ENCODE data around the gene C1QTNF12. TPM values are rescaled to one million over a fixed set of nuclear protein-coding genes. Genes with fewer than 3 reads are reported as not detected.

The C1QTNF12 gene
- total and polyA plus RNA-seq, 2 experiments from 2014 or later: 4.1 to 4.2 TPM

DNA sequence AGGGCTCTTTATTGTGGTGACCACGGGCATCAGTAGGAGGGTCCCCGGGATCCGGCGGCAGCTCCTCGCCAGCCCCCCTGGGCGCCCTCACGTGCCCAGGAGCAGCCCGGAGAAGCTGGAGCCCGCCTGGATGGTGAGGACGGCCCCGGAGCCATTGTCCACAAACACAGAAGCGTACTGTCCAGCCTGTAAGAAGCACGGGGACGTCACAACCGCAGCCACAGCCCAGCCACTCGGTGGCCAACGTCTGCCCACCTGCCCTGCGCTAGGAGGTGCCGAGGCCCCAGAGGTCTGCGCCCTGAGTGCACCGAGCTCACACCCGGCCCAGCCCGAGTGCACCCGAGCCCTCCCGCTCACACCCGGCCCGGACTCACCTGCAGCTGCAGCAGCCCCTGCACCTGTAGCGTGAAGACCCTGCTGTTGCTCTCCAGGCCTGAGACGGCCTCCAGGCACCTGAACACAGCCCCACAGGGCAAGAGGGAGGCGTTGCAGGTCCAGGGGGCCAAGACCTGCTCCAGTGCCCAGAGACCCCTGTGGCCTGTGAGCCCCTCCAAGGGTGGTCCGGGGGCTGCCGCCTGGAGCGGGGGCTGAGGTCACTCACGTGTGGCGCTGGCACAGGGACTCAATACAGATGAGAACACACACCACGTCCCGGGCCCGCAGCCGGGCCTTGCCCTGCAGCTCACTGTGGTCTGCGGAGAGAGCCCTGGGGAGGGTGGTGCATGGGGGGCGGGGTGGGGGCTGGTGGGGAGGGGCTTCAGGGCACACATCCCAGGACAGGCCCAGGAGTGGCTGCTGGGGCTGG lies 3.9 kb downstream of the C1QTNF12 start:
- H3K27me3 ChIP-seq (ENCODE audit: insufficient read depth): peaks cover 10% of the 10 kb centered on the region; the same call in 1 of the 2 replicates

More for the DNA sequence above, 3.9 kb downstream of the C1QTNF12 start:
- DNase-seq (ENCODE audit: low spot score) (no peak), ATAC-seq (no peak)
- Histone ChIP-seq H4K20me1 (replicated peaks; ENCODE audit: insufficient read depth) (no peaks in the 10 kb centered on the region), H2AFZ (no peak overlapping the region), H3K4me3 (no peak overlapping the region), H3K9me2 (ENCODE audit: insufficient read depth) (no peaks in the 10 kb centered on the region), H3K36me3 (ENCODE audit: insufficient read depth) (no peaks in the 10 kb centered on the region), H3K4me1 (ENCODE audit: insufficient read depth) (peaks cover 3% of the 10 kb centered on the region; the same call in 1 of the 2 replicates), H3F3A (replicated peaks; ENCODE audit: low read depth) (no peaks in the 10 kb centered on the region), H3K4me2 (no peak overlapping the region), H3K79me2 (replicated peaks; ENCODE audit: insufficient read depth) (no peaks in the 10 kb centered on the region), H3K27ac (ENCODE audit: low read depth) (no peak overlapping the region)
- H3K27ac Mint-ChIP-seq: no peak overlapping the region
- no peaks in the 10 kb centered on the region for H3K36me3 Mint-ChIP-seq (ENCODE audit: low read depth)
- TF ChIP-seq JUNB (IDR thresholded peaks at IDR 0.05; ENCODE audit: unreplicated experiment): no peak
- TF ChIP-seq EZH2phosphoT487 (IDR thresholded peaks at IDR 0.05; ENCODE audit: unreplicated experiment): no peak
- TF ChIP-seq, protein P1, sequence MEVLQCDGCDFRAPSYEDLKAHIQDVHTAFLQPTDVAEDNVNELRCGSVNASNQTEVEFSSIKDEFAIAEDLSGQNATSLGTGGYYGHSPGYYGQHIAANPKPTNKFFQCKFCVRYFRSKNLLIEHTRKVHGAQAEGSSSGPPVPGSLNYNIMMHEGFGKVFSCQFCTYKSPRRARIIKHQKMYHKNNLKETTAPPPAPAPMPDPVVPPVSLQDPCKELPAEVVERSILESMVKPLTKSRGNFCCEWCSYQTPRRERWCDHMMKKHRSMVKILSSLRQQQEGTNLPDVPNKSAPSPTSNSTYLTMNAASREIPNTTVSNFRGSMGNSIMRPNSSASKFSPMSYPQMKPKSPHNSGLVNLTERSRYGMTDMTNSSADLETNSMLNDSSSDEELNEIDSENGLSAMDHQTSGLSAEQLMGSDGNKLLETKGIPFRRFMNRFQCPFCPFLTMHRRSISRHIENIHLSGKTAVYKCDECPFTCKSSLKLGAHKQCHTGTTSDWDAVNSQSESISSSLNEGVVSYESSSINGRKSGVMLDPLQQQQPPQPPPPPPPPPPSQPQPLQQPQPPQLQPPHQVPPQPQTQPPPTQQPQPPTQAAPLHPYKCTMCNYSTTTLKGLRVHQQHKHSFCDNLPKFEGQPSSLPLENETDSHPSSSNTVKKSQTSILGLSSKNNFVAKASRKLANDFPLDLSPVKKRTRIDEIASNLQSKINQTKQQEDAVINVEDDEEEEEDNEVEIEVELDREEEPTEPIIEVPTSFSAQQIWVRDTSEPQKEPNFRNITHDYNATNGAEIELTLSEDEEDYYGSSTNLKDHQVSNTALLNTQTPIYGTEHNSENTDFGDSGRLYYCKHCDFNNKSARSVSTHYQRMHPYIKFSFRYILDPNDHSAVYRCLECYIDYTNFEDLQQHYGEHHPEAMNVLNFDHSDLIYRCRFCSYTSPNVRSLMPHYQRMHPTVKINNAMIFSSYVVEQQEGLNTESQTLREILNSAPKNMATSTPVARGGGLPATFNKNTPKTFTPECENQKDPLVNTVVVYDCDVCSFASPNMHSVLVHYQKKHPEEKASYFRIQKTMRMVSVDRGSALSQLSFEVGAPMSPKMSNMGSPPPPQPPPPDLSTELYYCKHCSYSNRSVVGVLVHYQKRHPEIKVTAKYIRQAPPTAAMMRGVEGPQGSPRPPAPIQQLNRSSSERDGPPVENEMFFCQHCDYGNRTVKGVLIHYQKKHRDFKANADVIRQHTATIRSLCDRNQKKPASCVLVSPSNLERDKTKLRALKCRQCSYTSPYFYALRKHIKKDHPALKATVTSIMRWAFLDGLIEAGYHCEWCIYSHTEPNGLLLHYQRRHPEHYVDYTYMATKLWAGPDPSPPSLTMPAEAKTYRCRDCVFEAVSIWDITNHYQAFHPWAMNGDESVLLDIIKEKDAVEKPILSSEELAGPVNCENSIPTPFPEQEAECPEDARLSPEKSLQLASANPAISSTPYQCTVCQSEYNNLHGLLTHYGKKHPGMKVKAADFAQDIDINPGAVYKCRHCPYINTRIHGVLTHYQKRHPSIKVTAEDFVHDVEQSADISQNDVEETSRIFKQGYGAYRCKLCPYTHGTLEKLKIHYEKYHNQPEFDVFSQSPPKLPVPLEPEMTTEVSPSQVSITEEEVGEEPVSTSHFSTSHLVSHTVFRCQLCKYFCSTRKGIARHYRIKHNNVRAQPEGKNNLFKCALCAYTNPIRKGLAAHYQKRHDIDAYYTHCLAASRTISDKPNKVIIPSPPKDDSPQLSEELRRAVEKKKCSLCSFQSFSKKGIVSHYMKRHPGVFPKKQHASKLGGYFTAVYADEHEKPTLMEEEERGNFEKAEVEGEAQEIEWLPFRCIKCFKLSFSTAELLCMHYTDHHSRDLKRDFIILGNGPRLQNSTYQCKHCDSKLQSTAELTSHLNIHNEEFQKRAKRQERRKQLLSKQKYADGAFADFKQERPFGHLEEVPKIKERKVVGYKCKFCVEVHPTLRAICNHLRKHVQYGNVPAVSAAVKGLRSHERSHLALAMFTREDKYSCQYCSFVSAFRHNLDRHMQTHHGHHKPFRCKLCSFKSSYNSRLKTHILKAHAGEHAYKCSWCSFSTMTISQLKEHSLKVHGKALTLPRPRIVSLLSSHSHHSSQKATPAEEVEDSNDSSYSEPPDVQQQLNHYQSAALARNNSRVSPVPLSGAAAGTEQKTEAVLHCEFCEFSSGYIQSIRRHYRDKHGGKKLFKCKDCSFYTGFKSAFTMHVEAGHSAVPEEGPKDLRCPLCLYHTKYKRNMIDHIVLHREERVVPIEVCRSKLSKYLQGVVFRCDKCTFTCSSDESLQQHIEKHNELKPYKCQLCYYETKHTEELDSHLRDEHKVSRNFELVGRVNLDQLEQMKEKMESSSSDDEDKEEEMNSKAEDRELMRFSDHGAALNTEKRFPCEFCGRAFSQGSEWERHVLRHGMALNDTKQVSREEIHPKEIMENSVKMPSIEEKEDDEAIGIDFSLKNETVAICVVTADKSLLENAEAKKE (CRISPR knock-in tag; IDR thresholded peaks at IDR 0.05): no peak
- TF ChIP-seq CREB1 (CRISPR knock-in tag; IDR thresholded peaks at IDR 0.05; ENCODE audit: low read depth): no peak
- TF ChIP-seq, protein P2, sequence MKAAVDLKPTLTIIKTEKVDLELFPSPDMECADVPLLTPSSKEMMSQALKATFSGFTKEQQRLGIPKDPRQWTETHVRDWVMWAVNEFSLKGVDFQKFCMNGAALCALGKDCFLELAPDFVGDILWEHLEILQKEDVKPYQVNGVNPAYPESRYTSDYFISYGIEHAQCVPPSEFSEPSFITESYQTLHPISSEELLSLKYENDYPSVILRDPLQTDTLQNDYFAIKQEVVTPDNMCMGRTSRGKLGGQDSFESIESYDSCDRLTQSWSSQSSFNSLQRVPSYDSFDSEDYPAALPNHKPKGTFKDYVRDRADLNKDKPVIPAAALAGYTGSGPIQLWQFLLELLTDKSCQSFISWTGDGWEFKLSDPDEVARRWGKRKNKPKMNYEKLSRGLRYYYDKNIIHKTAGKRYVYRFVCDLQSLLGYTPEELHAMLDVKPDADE (IDR thresholded peaks at IDR 0.05): no peak
- no peak for TF ChIP-seq STAT1 (IDR thresholded peaks at IDR 0.05; ENCODE audit: unreplicated experiment)
- TF ChIP-seq, protein P3, sequence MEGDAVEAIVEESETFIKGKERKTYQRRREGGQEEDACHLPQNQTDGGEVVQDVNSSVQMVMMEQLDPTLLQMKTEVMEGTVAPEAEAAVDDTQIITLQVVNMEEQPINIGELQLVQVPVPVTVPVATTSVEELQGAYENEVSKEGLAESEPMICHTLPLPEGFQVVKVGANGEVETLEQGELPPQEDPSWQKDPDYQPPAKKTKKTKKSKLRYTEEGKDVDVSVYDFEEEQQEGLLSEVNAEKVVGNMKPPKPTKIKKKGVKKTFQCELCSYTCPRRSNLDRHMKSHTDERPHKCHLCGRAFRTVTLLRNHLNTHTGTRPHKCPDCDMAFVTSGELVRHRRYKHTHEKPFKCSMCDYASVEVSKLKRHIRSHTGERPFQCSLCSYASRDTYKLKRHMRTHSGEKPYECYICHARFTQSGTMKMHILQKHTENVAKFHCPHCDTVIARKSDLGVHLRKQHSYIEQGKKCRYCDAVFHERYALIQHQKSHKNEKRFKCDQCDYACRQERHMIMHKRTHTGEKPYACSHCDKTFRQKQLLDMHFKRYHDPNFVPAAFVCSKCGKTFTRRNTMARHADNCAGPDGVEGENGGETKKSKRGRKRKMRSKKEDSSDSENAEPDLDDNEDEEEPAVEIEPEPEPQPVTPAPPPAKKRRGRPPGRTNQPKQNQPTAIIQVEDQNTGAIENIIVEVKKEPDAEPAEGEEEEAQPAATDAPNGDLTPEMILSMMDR (conservative IDR thresholded peaks at IDR 0.05; ENCODE audit: low read depth in 2 of 2): no peak
- no peak for TF ChIP-seq EZH2 (IDR thresholded peaks at IDR 0.05; ENCODE audit: low read depth, unreplicated experiment)
- TF ChIP-seq ZNF331 (CRISPR knock-in tag; IDR thresholded peaks at IDR 0.05; ENCODE audit: low read depth): no peak
- TF ChIP-seq POLR2AphosphoS5 (IDR thresholded peaks at IDR 0.05; ENCODE audit: low read depth): no peak
- TF ChIP-seq, protein P4, sequence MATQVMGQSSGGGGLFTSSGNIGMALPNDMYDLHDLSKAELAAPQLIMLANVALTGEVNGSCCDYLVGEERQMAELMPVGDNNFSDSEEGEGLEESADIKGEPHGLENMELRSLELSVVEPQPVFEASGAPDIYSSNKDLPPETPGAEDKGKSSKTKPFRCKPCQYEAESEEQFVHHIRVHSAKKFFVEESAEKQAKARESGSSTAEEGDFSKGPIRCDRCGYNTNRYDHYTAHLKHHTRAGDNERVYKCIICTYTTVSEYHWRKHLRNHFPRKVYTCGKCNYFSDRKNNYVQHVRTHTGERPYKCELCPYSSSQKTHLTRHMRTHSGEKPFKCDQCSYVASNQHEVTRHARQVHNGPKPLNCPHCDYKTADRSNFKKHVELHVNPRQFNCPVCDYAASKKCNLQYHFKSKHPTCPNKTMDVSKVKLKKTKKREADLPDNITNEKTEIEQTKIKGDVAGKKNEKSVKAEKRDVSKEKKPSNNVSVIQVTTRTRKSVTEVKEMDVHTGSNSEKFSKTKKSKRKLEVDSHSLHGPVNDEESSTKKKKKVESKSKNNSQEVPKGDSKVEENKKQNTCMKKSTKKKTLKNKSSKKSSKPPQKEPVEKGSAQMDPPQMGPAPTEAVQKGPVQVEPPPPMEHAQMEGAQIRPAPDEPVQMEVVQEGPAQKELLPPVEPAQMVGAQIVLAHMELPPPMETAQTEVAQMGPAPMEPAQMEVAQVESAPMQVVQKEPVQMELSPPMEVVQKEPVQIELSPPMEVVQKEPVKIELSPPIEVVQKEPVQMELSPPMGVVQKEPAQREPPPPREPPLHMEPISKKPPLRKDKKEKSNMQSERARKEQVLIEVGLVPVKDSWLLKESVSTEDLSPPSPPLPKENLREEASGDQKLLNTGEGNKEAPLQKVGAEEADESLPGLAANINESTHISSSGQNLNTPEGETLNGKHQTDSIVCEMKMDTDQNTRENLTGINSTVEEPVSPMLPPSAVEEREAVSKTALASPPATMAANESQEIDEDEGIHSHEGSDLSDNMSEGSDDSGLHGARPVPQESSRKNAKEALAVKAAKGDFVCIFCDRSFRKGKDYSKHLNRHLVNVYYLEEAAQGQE (IDR thresholded peaks at IDR 0.05; ENCODE audit: unreplicated experiment): no peak
- no peak for TF ChIP-seq ZNF114 (CRISPR knock-in tag; IDR thresholded peaks at IDR 0.05)
- TF ChIP-seq NANOG (IDR thresholded peaks at IDR 0.05; ENCODE audit: borderline replicate concordance): no peak
- H3K4me3 Mint-ChIP-seq: no peak overlapping the region
- H3K9me3 Mint-ChIP-seq: no peaks in the 10 kb centered on the region
- H3K27me3 Mint-ChIP-seq (ENCODE audit: insufficient read depth, low read depth, poor library complexity): peaks cover 6% of the 10 kb centered on the region
- no peaks in the 10 kb centered on the region for H3K4me1 Mint-ChIP-seq
